Measurements from ENCODE around the gene RIOK2. TPM values are rescaled to one million over a fixed set of nuclear protein-coding genes. Genes with fewer than 3 reads are reported as not detected.

RIOK2 gene
- total RNA-seq, 6 experiments from 2014 or later: 37.4 to 48.7 (median 42.0) TPM

DNA sequence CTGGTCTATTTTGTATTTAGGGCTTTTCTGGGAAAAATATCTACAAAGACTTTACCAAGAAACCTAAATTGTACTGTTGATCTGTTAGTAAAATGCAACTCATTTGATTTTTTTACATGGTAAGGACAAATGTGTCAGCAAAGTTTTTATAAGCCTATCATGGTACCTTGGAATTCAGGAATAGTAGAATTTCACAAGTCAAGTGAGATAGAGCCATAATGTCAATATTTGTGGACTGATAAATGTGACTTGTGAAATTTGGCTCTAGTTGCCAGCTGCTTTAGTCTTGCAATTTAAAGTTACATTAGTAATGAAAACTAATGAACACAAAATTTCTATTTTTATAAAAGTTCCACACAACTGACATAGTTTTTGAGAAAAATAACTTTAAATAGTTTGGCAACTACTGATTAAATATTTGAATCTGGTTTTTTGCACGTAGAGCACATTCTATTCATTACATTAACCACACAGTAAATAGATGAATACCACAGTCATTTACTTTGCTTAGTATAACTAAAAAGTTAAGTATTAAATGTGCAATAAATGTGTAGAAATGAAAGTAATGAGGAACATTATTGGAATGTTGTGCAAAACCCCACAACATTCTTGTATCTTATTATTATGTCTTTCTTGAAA is 41.2 kb upstream of the RIOK2 start:
- TF ChIP-seq, protein P1, sequence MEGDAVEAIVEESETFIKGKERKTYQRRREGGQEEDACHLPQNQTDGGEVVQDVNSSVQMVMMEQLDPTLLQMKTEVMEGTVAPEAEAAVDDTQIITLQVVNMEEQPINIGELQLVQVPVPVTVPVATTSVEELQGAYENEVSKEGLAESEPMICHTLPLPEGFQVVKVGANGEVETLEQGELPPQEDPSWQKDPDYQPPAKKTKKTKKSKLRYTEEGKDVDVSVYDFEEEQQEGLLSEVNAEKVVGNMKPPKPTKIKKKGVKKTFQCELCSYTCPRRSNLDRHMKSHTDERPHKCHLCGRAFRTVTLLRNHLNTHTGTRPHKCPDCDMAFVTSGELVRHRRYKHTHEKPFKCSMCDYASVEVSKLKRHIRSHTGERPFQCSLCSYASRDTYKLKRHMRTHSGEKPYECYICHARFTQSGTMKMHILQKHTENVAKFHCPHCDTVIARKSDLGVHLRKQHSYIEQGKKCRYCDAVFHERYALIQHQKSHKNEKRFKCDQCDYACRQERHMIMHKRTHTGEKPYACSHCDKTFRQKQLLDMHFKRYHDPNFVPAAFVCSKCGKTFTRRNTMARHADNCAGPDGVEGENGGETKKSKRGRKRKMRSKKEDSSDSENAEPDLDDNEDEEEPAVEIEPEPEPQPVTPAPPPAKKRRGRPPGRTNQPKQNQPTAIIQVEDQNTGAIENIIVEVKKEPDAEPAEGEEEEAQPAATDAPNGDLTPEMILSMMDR (IDR thresholded peaks at IDR 0.05): no peak
- Mint-ChIP-seq H3K4me1 (ENCODE audit: low read depth) (peaks cover 19% of the 10 kb centered on the region), H3K36me3 (ENCODE audit: low read depth) (no peaks in the 10 kb centered on the region), H3K9me3 (no peaks in the 10 kb centered on the region), H3K27ac (no peak overlapping the region), H3K4me3 (no peak overlapping the region), H3K27me3 (ENCODE audit: insufficient read depth) (no peaks in the 10 kb centered on the region)
- DNase-seq: peak; percentile 33

DNA sequence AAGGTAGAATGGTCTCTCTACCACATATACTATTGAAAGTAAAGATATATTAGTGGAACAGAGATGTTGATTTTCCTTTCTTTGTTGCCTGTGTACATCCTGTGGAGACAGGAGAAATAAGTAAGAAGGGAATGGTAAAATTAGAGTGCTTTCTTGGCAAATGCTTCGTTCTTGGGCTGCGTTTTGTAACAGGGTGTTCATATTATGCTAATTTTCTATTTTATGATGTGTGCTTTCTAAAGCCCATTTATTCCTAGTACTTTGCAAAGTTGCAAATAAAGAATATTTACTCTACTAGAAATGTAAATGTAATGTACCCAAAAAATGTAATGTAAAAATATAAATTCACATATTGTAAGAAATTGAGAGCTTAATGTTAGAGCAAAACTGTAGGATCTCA is 40.5 kb upstream of the RIOK2 start:
- Mint-ChIP-seq H3K4me3 (no peak overlapping the region), H3K27ac (no peak overlapping the region), H3K4me1 (ENCODE audit: low read depth) (peaks cover 13% of the 10 kb centered on the region), H3K27me3 (ENCODE audit: insufficient read depth) (no peaks in the 10 kb centered on the region), H3K36me3 (ENCODE audit: low read depth) (no peaks in the 10 kb centered on the region), H3K9me3 (no peaks in the 10 kb centered on the region)
- no peak for DNase-seq
- TF ChIP-seq, protein P1 (IDR thresholded peaks at IDR 0.05): no peak

DNA sequence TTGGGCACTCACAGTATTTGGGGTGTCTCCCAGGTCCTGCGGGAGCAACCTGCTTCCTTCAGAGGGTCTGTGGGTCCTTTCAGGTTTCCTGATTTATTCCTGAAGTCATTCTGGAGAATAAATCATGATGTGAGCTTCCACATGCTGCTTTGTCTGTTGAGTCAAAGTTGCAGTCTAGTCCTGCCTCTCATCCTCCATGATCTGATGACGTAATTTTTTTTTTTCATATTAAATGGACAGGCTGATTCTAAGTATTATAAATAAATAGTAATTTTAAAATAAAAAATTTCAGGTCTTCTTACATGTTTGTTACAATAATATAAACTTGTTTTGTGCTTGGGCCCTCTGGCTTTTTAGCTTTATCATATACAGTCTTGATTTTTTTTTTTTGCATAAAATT is 26.3 kb upstream of the RIOK2 start:
- DNase-seq: no peak

DNA sequence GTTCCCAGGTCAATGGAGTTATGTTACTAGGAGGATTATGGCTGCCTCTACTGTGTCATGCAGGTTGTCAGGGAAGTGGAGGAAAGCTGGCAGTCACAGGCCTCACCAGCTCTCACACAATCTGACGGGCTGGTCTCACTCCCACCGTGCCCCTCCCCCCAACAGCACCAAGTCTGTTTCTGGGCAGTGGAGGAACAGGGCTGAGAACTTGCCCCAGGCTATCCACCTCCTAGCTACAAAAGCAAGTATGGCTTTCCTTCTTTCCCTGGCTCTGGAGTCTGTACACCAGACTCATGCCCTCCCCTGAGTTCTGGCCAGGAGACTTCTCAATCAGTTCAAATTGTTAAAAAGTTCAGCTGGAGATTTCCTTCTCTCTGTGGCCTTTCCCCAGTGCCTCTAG is 25.7 kb upstream of the RIOK2 start:
- H3K4me3 Mint-ChIP-seq: no peak overlapping the region

More for the DNA sequence above, 26.3 kb upstream of the RIOK2 start:
- Mint-ChIP-seq H3K4me1 (ENCODE audit: low read depth) (no peaks in the 10 kb centered on the region), H3K27me3 (ENCODE audit: insufficient read depth) (peaks cover 5% of the 10 kb centered on the region), H3K9me3 (peaks cover 8% of the 10 kb centered on the region), H3K36me3 (ENCODE audit: low read depth) (peaks cover 8% of the 10 kb centered on the region), H3K27ac (no peak overlapping the region), H3K4me3 (no peak overlapping the region)
- TF ChIP-seq, protein P1 (IDR thresholded peaks at IDR 0.05): no peak

DNA sequence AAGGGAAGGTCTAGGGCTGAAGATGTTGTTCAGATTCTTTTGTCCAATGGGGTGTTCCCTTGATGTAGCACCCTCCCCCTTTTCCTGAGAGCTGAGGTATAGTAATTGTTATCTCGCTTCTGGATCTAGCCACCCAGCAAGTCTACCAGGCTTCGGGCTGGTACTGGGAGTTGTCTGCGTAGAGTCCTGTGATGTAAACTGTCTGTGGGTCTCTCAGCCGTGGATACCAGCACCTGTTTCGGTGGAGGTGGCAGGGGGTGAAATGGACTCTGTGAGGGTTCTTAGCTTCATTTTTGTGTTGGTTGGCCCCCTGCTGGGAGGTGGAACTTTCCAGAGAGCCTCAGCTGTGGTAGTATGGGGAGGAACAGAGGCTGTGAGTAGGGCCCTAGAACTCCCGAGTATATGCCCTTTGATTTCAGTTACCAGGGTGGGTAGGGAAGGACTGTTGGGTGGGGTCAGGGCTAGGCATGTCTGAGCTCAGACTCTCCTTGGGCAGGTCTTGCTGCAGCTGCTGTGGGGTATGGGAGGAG is 25.2 kb upstream of the RIOK2 start:
- no peak overlapping the region for H3K4me3 Mint-ChIP-seq
- H3K36me3 Mint-ChIP-seq (ENCODE audit: low read depth): no peaks in the 10 kb centered on the region
- H3K27me3 Mint-ChIP-seq (ENCODE audit: insufficient read depth): peaks cover 3% of the 10 kb centered on the region; the same call in 1 of the 2 replicates
- H3K9me3 Mint-ChIP-seq: no peaks in the 10 kb centered on the region
- H3K4me1 Mint-ChIP-seq (ENCODE audit: low read depth): no peaks in the 10 kb centered on the region
- no peak overlapping the region for H3K27ac Mint-ChIP-seq
- TF ChIP-seq, protein P1 (IDR thresholded peaks at IDR 0.05): no peak
- no peak for DNase-seq

More for the DNA sequence above, 25.7 kb upstream of the RIOK2 start:
- no peaks in the 10 kb centered on the region for H3K4me1 Mint-ChIP-seq (ENCODE audit: low read depth)
- DNase-seq: no peak
- TF ChIP-seq, protein P1 (IDR thresholded peaks at IDR 0.05): no peak
- peaks cover 2% of the 10 kb centered on the region for H3K36me3 Mint-ChIP-seq (ENCODE audit: low read depth)
- H3K27me3 Mint-ChIP-seq (ENCODE audit: insufficient read depth): peaks cover 3% of the 10 kb centered on the region; the same call in 1 of the 2 replicates
- no peak overlapping the region for H3K27ac Mint-ChIP-seq
- peaks cover 2% of the 10 kb centered on the region for H3K9me3 Mint-ChIP-seq

Measured in HFFc6 (cell line).